SK-N-SH treated with all-trans-retinoic acid at 6 μM for 48 hours (cell line): ENCODE results near the gene KDM4E.

Experiments used
- ARNTL ChIP-seq: fragments of 450-650 bp; formaldehyde crosslinking; IDR thresholded peaks from 2 replicates; pipeline ENCODE4 v1.5.0; 2020; ENCODE audit warnings: low read depth, mild to moderate bottlenecking, moderate library complexity, borderline replicate concordance
- BACH2 ChIP-seq: fragments of 250-450 bp; sonication (Bioruptor Pico); IDR thresholded peaks from 2 replicates; pipeline ENCODE4 v1.9.0; 2021; ENCODE audit warnings: mild to moderate bottlenecking, borderline replicate concordance
- CREB5 ChIP-seq: fragments of 250-450 bp; sonication (Bioruptor Pico); IDR thresholded peaks from 2 replicates; pipeline ENCODE4 v1.5.1; 2020; ENCODE audit warnings: low read depth, mild to moderate bottlenecking, moderate library complexity
- CSDC2 ChIP-seq: fragments of 250-450 bp; sonication (Bioruptor Pico); IDR thresholded peaks from 2 replicates; pipeline ENCODE4 v1.5.0; 2020; ENCODE audit warnings: mild to moderate bottlenecking, moderate library complexity
- CSRNP3 ChIP-seq: fragments of 250-450 bp; sonication (Bioruptor Pico); IDR thresholded peaks from 2 replicates; pipeline ENCODE4 v1.5.1; 2021; ENCODE audit warnings: mild to moderate bottlenecking, moderate library complexity
- GLIS3 ChIP-seq: fragments of 250-450 bp; sonication (Bioruptor Pico); IDR thresholded peaks from 2 replicates; pipeline ENCODE4 v1.5.0; 2020; ENCODE audit warnings: mild to moderate bottlenecking, moderate library complexity
- PATZ1 ChIP-seq: fragments of 250-450 bp; sonication (Bioruptor Pico); IDR thresholded peaks from 2 replicates; pipeline ENCODE4 v1.8.0; 2020; ENCODE audit warnings: mild to moderate bottlenecking, moderate library complexity, borderline replicate concordance
- PPARA ChIP-seq: fragments of 250-450 bp; sonication (Bioruptor Pico); IDR thresholded peaks from 2 replicates; pipeline ENCODE4 v1.5.0; 2020; ENCODE audit warnings: mild to moderate bottlenecking, borderline replicate concordance
- TCF4 ChIP-seq: fragments of 250-450 bp; sonication (Bioruptor Pico); IDR thresholded peaks from 2 replicates; pipeline ENCODE4 v1.8.0; 2021; ENCODE audit warnings: mild to moderate bottlenecking, moderate library complexity, borderline replicate concordance
- TSHZ2 ChIP-seq: fragments of 250-450 bp; sonication (Bioruptor Pico); IDR thresholded peaks from 2 replicates; pipeline ENCODE4 v1.5.0; 2020; ENCODE audit warnings: mild to moderate bottlenecking, moderate library complexity
- ZFP3 ChIP-seq: fragments of 250-450 bp; sonication (Bioruptor Pico); IDR thresholded peaks from 2 replicates; pipeline ENCODE4 v1.5.0; 2020; ENCODE audit warnings: mild to moderate bottlenecking, moderate library complexity
- ZFP30 ChIP-seq: fragments of 450-650 bp; formaldehyde crosslinking; IDR thresholded peaks from 2 replicates; pipeline ENCODE4 v1.5.0; 2022; ENCODE audit warnings: mild to moderate bottlenecking, moderate library complexity
- ZNF565 ChIP-seq: fragments of 450-650 bp; formaldehyde crosslinking; conservative IDR thresholded peaks from 2 replicates; pipeline ENCODE4 v1.5.0; 2020; ENCODE audit warnings: low read depth, mild to moderate bottlenecking, moderate library complexity

GRCh38 chr11:95014184-95014821 lies 10.8 kb upstream of the KDM4E start:
- TF ChIP-seq CSDC2 (CRISPR knock-in tag) (no peak), BACH2 (CRISPR knock-in tag) (no peak), CREB5 (CRISPR knock-in tag) (no peak), CSRNP3 (no peak), ZNF565 (CRISPR knock-in tag) (no peak), TSHZ2 (no peak), ZFP30 (no peak), ARNTL (CRISPR knock-in tag) (no peak), TCF4 (CRISPR knock-in tag) (no peak), PPARA (CRISPR knock-in tag) (no peak), GLIS3 (CRISPR knock-in tag) (no peak), ZFP3 (CRISPR knock-in tag) (no peak), PATZ1 (CRISPR knock-in tag) (no peak)
